Measurements from ENCODE around the gene RBM47. TPM values are rescaled to one million over a fixed set of nuclear protein-coding genes. Genes with fewer than 3 reads are reported as not detected.
"Not testable (repeated sequence)": the region's sequence is repeated elsewhere in the genome, so short reads cannot be mapped to it uniquely, and the experiment has no call there.

The RBM47 gene
- total RNA-seq: under 0.01 TPM in 1 of 2 replicates, not detected in the other

GRCh38 chr4:40629401-40630334 is at the start of gene RBM47:
RBM47 (minus strand) TSS chr4:40629864; CDS start chr4:40438893, 190,971 bp downstream.
- peak; percentile 20 to 28 for DNase-seq (ENCODE audit: low read depth in 2 of 2)

- DNase-seq (ENCODE audit: low read depth in 2 of 2): no peak
These were observed 48.8 kb upstream of the RBM47 start for GRCh38 chr4:40678421-40678820.

- DNase-seq (ENCODE audit: low read depth in 2 of 2): no peak
These were observed 45.5 kb upstream of the RBM47 start for GRCh38 chr4:40675166-40675565.

DNA sequence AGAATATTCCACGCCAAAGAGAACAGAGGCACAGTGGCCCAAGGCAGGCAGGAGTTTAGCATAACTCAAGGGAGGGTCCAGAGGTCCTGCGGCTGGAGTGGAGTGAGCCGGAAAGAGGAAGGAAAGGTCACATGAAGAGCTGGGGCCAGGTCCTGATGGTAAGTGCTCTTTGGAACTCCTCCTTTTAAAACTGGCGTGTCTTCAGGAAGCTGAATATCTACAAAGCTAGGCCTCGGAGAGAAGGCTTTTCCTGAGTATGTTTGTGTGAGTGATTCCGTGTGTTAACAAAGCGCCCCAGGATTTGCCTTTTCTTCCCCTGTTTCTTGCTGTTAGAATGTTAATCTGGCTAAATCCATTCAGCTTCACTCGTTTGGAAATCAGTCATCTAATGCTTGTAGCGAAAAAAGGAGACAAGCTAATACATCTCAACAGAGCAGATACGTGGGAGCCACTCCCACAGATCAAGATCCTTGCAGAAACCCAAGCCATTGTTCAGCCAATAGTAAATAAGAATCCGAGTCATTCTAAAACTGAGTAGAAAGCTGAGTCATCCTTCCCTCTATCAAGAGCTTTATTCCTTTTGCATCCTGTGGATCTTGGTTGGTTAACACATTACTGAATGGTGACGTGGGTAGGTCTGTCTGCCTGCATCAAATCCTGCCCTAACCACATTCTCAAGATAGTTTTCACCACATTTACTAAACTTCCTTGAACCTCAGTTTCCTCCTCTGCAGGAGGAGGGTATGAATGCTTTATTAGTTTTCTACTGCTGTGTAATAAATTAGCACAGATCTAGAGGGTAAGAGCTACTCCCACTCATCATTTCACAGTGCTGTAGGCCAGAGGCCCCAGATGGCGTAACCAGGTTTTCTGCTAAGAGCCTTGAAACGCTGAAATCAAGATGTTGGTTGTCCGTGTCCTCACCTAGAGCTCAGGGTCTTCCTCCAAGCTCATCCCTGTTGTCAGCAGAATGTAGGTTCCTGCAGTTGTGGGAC is 43.2 kb upstream of the RBM47 start:
- DNase-seq (ENCODE audit: low read depth in 2 of 2): peak; percentile 38 to 95

GRCh38 chr4:40669504-40669903 is 39.8 kb upstream of the RBM47 start:
- DNase-seq (ENCODE audit: low read depth in 2 of 2): no peak

GRCh38 chr4:40665842-40666241 is 36.2 kb upstream of the RBM47 start:
- no peak for DNase-seq (ENCODE audit: low read depth in 2 of 2)

GRCh38 chr4:40662962-40663604 is 33.4 kb upstream of the RBM47 start:
- peak in 1 of 2 donors; percentile 46 for DNase-seq (ENCODE audit: low read depth in 2 of 2)

DNA sequence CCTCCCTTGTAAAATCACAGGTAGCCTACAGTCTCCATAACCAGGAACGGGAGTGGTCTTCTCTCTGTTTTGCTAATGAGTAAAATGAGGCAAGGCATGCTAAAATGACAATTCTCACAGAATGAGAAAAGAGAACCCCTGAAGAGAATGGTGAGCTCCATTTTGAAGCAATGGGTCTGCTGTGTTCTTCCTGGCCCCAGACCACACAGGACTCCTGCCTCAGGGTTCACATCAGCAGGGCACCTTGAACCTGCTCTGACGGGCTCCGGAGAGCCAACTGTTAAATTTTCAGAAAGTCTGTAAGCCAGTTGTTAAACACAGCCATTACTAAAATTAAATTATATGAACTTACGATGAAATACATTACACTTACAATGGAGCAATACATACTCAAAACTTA is 32.1 kb upstream of the RBM47 start:
- DNase-seq (ENCODE audit: low read depth in 2 of 2): no peak

DNA sequence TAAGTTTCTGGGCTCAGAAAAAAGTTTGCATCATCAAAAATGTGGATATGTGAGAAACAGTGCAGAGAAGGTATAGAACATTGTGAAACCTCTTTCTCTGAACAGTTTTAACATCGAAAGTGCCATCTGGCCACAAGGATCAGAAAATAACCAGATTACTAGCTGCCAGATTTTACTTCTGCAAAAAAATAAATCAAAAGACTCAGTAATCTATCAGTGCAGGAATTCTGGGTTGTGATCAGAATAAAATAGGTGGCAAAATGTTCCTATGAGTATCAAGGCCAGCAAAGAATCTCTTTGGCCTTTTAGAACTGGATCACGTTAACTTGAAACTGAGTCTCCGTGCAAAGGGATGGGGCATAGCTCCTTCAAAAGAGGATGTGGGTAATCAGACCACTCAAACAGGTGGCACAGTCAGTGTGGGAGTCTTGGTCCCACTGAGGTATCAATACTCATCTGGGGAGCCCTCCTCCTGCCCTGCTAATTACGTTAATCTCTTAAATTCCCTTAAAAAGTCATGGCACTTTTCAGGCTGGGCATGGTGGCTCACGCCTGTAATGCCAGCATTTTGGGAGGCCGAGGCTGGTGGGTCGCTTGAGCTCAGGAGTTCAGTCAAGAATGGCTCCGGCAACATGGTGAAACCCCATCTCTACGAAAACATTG is 26.7 kb upstream of the RBM47 start:
- no peak for DNase-seq (ENCODE audit: low read depth in 2 of 2)

GRCh38 chr4:40651280-40651679 is 21.6 kb upstream of the RBM47 start:
- no peak for DNase-seq (ENCODE audit: low read depth in 2 of 2)

DNA sequence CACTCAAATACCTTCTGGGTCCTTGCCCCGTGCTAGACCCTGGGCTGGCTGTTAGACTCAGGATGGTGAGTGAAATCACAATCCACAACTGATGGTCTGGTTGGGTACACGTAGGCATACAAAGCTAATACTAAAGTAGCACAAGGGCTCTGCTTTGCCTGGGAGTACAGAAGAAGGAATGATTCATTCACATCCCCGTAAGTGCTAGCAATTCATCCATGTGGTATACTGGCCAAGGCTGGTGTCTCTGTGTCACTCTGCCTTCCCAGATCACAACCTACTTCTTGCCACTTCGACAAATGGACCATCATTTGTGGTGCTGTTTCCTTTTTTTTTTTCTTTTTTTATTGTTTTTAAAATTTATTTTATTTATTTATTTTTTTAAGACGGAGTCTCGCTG is 19.7 kb upstream of the RBM47 start:
- no peak for DNase-seq (ENCODE audit: low read depth in 2 of 2)

DNA sequence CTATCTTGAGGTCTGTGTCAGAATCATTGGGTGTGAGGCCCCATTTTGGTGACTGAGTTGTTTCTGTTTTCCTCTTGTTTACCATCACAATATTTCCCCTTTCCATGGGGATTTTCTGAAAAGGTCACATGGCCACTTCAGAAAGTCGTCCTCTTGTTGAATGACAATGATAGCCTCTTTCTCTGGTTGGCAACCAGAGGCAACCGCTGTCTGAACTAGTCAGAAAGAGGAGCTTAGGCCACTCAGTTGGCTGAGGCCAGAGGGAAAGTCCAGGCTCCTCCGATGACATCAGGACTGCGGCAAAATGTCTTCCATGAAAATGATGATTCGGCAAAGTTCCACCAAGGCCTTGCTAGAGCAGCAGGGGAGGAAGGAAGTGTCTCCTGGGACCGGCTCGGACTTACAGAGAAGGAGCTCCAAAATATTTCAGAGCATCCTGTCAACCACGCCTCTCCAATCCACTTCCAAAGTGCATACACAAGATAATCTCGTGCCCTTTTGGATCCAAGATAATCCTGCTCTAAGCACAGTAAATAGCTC is 19.1 kb upstream of the RBM47 start:
- DNase-seq (ENCODE audit: low read depth in 2 of 2): no peak

DNA sequence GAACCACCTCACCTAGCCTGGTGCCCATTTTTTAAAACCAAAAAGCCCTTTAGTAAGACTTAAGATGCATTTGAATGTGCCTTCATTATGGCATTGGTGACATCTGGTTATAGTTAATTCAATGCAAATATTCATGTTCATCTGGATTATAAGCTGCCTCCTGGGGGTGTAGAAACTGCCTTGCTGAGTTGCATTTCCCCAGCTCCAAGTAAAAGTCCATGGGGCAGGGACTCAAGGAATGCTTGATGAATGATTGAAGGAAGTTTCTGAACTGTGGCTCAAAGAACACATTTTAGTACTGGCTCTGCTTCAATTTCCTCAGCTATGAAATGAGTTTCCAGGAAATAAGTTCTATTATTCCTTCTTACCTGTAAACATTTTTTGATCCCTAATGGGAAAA is 18.5 kb upstream of the RBM47 start:
- no peak for DNase-seq (ENCODE audit: low read depth in 2 of 2)

DNA sequence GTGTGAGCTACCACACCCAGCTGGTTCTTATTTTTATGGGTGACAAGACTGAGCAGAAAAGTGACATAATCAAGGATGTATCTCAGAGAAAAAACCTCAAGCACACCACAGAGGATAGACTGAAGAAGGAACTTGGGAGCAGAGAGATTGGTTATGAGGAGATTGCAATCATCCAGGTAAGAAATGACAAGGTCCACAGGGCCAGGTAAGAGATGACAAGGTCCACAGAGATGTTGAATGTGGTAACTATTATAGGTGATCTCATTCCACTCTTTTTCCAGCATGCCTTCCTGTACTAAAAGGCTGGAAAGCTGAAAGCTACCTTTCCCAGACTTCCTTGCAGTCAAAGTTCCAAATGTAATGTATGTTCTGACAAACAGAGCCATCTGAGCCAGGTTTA is 15.9 kb upstream of the RBM47 start:
- DNase-seq (ENCODE audit: low read depth in 2 of 2): no peak

DNA sequence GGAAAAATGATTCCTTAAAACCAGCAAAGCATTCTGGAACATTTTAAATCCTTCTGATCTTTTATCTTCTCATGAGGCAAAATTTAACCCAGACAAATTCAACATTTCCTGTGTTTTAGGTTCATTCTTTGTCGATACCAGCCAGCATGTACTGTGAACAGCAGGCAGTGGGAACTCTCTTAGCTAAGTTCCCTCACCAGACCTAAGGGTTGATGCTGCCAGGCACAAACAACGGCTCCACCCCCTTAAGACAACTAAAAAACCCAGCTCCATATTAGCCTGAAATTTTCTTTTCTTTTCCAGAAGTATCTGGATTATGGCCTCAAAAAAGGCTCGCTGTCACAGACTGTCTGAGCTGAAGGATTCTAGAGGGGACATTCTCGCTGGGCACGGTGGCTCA is 2.4 kb upstream of the RBM47 start:
- DNase-seq (ENCODE audit: low read depth in 2 of 2): no peak

- DNase-seq (ENCODE audit: low read depth in 2 of 2): no peak
These were observed 814 bp upstream of the RBM47 start for GRCh38 chr4:40630335-40631021.

GRCh38 chr4:40628888-40629287 is 776 bp downstream of the RBM47 start:
- no peak for DNase-seq (ENCODE audit: low read depth in 2 of 2)

GRCh38 chr4:40628407-40628806 is 1.3 kb downstream of the RBM47 start:
- DNase-seq (ENCODE audit: low read depth in 2 of 2): not testable (repeated sequence)

DNA sequence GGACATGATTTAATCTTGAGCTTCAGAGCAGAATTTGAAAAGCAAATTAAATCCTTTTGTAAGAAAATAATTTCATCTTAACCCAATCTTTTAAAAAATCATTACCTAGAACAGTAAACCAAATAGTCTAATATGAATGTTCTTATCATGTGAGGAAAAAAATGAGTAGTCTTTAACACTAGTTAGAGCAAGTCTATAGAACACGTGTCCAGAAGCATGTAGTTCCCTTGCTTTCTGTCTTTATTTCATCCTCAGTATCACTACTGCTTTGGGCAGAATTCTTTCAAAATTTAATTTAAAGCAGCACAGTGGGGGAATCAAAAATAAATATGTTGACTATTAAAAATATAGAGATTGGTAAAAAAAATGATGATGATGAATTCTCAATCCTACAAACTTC is 2.1 kb downstream of the RBM47 start:
- no peak for DNase-seq (ENCODE audit: low read depth in 2 of 2)

Data from lung microvascular endothelial cell (primary cell).